GM10266 (cell line): ENCODE results near the gene SP1.
"Not testable (repeated sequence)": the region's sequence is repeated elsewhere in the genome, so short reads cannot be mapped to it uniquely, and the experiment has no call there.

Experiments
- DNase-seq: peaks from one replicate; pipeline ENCODE4 v3.0.0; 2012; ENCODE audit errors: extremely low spot score
- TF ChIP-seq, protein P1 (sequence below): IDR thresholded peaks from 2 replicates; pipeline ENCODE4 v1.5.1; 2012; ENCODE audit warnings: mild to moderate bottlenecking, low read depth; ENCODE audit not compliant: control insufficient read depth, insufficient read depth; ENCODE audit errors: missing control alignments

Gene SP1

DNA sequence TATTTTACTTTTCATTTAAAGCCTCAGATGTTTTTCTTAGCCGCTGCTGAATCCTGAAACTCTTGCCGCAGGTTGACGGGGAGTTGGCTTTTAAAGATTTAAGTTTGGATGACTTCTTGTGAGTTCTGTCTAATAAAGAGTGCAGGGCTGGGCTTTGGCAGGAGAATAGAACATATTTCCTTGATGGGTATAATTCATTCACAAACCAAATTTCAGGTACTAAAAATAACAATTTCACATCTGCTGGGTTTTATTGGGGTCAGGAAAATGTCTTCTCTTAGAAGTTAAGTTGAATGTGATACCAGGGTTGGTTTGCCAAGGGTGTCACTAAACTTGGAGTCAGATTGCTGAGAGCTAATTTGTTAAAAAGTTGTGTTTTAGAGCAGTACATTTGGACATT, 9.7 kb downstream of the SP1 start:
- no peak for DNase-seq
- TF ChIP-seq, protein P1, sequence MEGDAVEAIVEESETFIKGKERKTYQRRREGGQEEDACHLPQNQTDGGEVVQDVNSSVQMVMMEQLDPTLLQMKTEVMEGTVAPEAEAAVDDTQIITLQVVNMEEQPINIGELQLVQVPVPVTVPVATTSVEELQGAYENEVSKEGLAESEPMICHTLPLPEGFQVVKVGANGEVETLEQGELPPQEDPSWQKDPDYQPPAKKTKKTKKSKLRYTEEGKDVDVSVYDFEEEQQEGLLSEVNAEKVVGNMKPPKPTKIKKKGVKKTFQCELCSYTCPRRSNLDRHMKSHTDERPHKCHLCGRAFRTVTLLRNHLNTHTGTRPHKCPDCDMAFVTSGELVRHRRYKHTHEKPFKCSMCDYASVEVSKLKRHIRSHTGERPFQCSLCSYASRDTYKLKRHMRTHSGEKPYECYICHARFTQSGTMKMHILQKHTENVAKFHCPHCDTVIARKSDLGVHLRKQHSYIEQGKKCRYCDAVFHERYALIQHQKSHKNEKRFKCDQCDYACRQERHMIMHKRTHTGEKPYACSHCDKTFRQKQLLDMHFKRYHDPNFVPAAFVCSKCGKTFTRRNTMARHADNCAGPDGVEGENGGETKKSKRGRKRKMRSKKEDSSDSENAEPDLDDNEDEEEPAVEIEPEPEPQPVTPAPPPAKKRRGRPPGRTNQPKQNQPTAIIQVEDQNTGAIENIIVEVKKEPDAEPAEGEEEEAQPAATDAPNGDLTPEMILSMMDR = no peak

GRCh38 chr12:53391724-53392123, 11.7 kb downstream of the SP1 start:
- no peak for DNase-seq
- TF ChIP-seq, protein P1 = no peak

DNA sequence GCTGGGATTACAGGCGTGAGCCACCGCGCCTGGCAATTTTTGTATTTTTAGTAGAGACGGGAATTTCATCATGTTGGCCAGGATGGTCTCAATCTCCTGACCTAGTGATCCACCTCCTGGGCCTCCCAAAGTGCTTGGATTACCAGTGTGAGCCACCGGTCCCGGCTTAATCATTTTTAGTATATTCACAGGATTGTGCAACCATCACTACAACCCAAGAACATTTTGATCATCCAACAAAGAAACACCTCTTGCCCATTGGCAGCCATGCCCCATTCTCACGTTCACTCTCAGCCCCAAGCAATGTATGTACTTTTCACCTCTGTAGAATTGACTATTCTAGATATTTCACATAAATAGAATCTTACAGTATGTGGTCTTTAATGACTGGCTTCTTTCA, 19.9 kb downstream of the SP1 start:
- TF ChIP-seq, protein P1 = no peak
- no peak for DNase-seq

- not testable (repeated sequence) for DNase-seq
Measured at GRCh38 chr12:53402351-53402750, 22.4 kb downstream of the SP1 start.

- TF ChIP-seq, protein P1 = no peak
- no peak for DNase-seq
Measured at GRCh38 chr12:53402871-53403270, 22.9 kb downstream of the SP1 start.

GRCh38 chr12:53410951-53411350, 31.0 kb downstream of the SP1 start:
- TF ChIP-seq, protein P1 = no peak

DNA sequence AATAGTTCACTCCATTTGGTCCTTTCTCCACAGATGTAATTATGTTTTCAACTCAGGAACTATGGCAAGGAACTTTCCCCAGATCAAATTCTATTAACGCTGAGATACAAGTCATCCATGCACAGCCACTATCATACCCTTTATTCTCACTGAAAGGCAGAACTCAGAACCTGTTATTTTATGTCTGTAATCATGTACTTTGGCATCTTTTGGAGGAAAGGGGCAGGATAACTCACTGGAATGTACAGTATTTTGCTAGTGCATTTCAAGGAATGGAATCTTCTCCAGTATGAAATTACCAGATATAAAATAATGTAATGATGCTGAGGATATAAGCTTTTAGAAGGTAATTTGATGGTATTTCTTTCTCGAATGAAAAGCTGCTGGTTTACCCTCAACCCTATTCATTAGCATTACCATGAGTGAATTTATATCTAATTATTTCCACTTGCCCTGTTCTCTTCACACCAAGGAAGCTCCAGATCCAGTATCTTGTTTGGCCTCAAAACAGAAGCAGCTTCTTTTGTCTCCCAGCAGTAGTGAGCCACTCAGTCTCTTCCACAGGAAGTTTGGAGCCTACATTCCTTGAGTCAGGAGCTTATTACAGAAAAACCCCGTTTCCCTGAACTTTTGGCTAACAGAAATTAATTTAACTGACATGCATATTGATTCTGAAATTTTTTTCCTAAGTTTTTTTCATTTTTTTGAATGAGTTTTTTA, 33.7 kb downstream of the SP1 start:
- DNase-seq = no peak
- TF ChIP-seq, protein P1 = no peak

More at GRCh38 chr12:53410951-53411350, 31.0 kb downstream of the SP1 start:
- DNase-seq = no peak
